Parathyroid adenoma (tissue), 2 donors: Measurements from ENCODE around the gene CREB3L2.
A peak's percentile ranks its signal among the peaks of the same experiment; 100 is the strongest.

Experiments used
- H2AFZ ChIP-seq: fragments of 300-600 bp; sonication (generic); one replicate; pipeline ENCODE4 v1.7.0; 2017; ENCODE audit warnings: antibody characterized with exemption, mild to moderate bottlenecking
- H3K27ac ChIP-seq: fragments of 300-600 bp; sonication (generic); one replicate; pipeline ENCODE4 v1.7.0; 2017
- H3K27me3 ChIP-seq: fragments of 300-600 bp; sonication (generic); one replicate; pipeline ENCODE4 v1.7.0; 2017; ENCODE audit warnings: low read length; ENCODE audit not compliant: control insufficient read depth, insufficient read depth
- H3K36me3 ChIP-seq: fragments of 300-600 bp; sonication (generic); one replicate; pipeline ENCODE4 v1.7.0; 2017; ENCODE audit warnings: low read length; ENCODE audit not compliant: control insufficient read depth, insufficient read depth
- H3K4me1 ChIP-seq: fragments of 300-600 bp; sonication (generic); one replicate; pipeline ENCODE4 v1.7.0; 2017; ENCODE audit warnings: control low read depth
- H3K4me2 ChIP-seq: fragments of 300-600 bp; sonication (generic); one replicate; pipeline ENCODE4 v1.7.0; 2017; ENCODE audit warnings: low read length
- H3K4me3 ChIP-seq: fragments of 300-600 bp; sonication (generic); one replicate; pipeline ENCODE4 v1.7.0; 2017; ENCODE audit warnings: low read depth, low read length
- H3K79me2 ChIP-seq: fragments of 300-600 bp; sonication (generic); one replicate; pipeline ENCODE4 v1.7.0; 2017; ENCODE audit warnings: control low read depth
- H3K9ac ChIP-seq: fragments of 300-600 bp; sonication (generic); one replicate; pipeline ENCODE4 v1.7.0; 2017; ENCODE audit warnings: mild to moderate bottlenecking
- H3K9me3 ChIP-seq: fragments of 300-600 bp; sonication (generic); one replicate; pipeline ENCODE4 v1.7.0; 2017; ENCODE audit warnings: low read length; ENCODE audit not compliant: control insufficient read depth
- CTCF ChIP-seq: fragments of 300-600 bp; sonication (generic); IDR thresholded peaks from one replicate; pipeline ENCODE4 v1.7.0; 2017; ENCODE audit warnings: antibody characterized with exemption, mild to moderate bottlenecking
- donor health status: primary hyperparathyroidism.

Gene CREB3L2

GRCh38 chr7:137898839-137899721, 102.8 kb downstream of the CREB3L2 start:
- Histone ChIP-seq H3K4me3 (no peak overlapping the region), H3K4me2 (peak overlapping the region; percentile 30), H3K36me3 (no peaks in the 10 kb centered on the region), H2AFZ (no peak overlapping the region), H3K27ac (no peak overlapping the region), H3K9ac (no peak overlapping the region), H3K9me3 (no peaks in the 10 kb centered on the region), H3K4me1 (no peaks in the 10 kb centered on the region), H3K27me3 (no peaks in the 10 kb centered on the region), H3K79me2 (peaks cover 3% of the 10 kb centered on the region)
- TF ChIP-seq CTCF, result peak; percentile 92

- H3K27me3 ChIP-seq, result no peaks in the 10 kb centered on the region
- H3K4me3 ChIP-seq, result no peak overlapping the region
- no peak overlapping the region for H3K27ac ChIP-seq
- no peak overlapping the region for H3K4me2 ChIP-seq
- no peaks in the 10 kb centered on the region for H3K36me3 ChIP-seq
- no peak for TF ChIP-seq CTCF
- no peak overlapping the region for H2AFZ ChIP-seq
- no peak overlapping the region for H3K9ac ChIP-seq
- peaks cover 3% of the 10 kb centered on the region for H3K79me2 ChIP-seq
- H3K9me3 ChIP-seq, result no peaks in the 10 kb centered on the region
- H3K4me1 ChIP-seq, result no peaks in the 10 kb centered on the region
Measured at GRCh38 chr7:137895301-137896221, 106.3 kb downstream of the CREB3L2 start.

GRCh38 chr7:137893143-137893742, 108.6 kb downstream of the CREB3L2 start:
- no peak for TF ChIP-seq CTCF
- no peak overlapping the region for H3K27ac ChIP-seq
- H3K4me2 ChIP-seq, result no peak overlapping the region
- H2AFZ ChIP-seq, result no peak overlapping the region
- no peak overlapping the region for H3K4me3 ChIP-seq
- no peaks in the 10 kb centered on the region for H3K36me3 ChIP-seq
- H3K9me3 ChIP-seq, result no peaks in the 10 kb centered on the region
- H3K79me2 ChIP-seq, result peaks cover 10% of the 10 kb centered on the region
- no peaks in the 10 kb centered on the region for H3K4me1 ChIP-seq
- H3K27me3 ChIP-seq, result no peaks in the 10 kb centered on the region
- H3K9ac ChIP-seq, result no peak overlapping the region

GRCh38 chr7:137891016-137891655, 110.8 kb downstream of the CREB3L2 start:
- H3K27me3 ChIP-seq, result no peaks in the 10 kb centered on the region
- no peak overlapping the region for H3K9ac ChIP-seq
- H3K27ac ChIP-seq, result no peak overlapping the region
- H3K36me3 ChIP-seq, result no peaks in the 10 kb centered on the region
- no peak overlapping the region for H3K4me3 ChIP-seq
- H2AFZ ChIP-seq, result no peak overlapping the region
- H3K79me2 ChIP-seq, result peaks cover 12% of the 10 kb centered on the region
- no peaks in the 10 kb centered on the region for H3K4me1 ChIP-seq
- H3K4me2 ChIP-seq, result no peak overlapping the region
- H3K9me3 ChIP-seq, result no peaks in the 10 kb centered on the region
- TF ChIP-seq CTCF, result no peak
